ENCODE results near the gene RELN.

The RELN gene

GRCh38 chr7:103613655-103614642 lies 375.5 kb downstream of the RELN start:
- peak; percentile 29 for DNase-seq

GRCh38 chr7:103609778-103610177 lies 379.7 kb downstream of the RELN start:
- DNase-seq, result no peak

GRCh38 chr7:103605640-103606039 lies 383.8 kb downstream of the RELN start:
- DNase-seq, result no peak

GRCh38 chr7:103598326-103598905 lies 391.0 kb downstream of the RELN start:
- no peak for DNase-seq

GRCh38 chr7:103597606-103598005 lies 391.9 kb downstream of the RELN start:
- DNase-seq, result no peak

- no peak for DNase-seq
Observed at GRCh38 chr7:103594186-103594585, 395.3 kb downstream of the RELN start.

GRCh38 chr7:103593691-103594090 lies 395.8 kb downstream of the RELN start:
- DNase-seq, result no peak

- DNase-seq, result no peak
Observed at GRCh38 chr7:103592844-103593243, 396.6 kb downstream of the RELN start.

- no peak for DNase-seq
Observed at GRCh38 chr7:103592187-103592586, 397.3 kb downstream of the RELN start.

- DNase-seq, result no peak
Observed at GRCh38 chr7:103580031-103580430, 409.4 kb downstream of the RELN start.

- no peak for DNase-seq
Observed at GRCh38 chr7:103577059-103577458, 412.4 kb downstream of the RELN start.

- DNase-seq, result no peak
Observed at GRCh38 chr7:103576641-103577040, 412.8 kb downstream of the RELN start.

- no peak for DNase-seq
Observed at GRCh38 chr7:103574576-103574975, 414.9 kb downstream of the RELN start.

GRCh38 chr7:103573479-103574058 lies 415.9 kb downstream of the RELN start:
- DNase-seq, result peak; percentile 38

- DNase-seq, result no peak
Observed at GRCh38 chr7:103571586-103571985, 417.9 kb downstream of the RELN start.

- no peak for DNase-seq
Observed at GRCh38 chr7:103569621-103570305, 419.7 kb downstream of the RELN start.

- no peak for DNase-seq
Observed at GRCh38 chr7:103564416-103564815, 425.0 kb downstream of the RELN start.

GRCh38 chr7:103560136-103560535 lies 429.3 kb downstream of the RELN start:
- DNase-seq, result no peak

- DNase-seq, result no peak
Observed at GRCh38 chr7:103551016-103551415, 438.4 kb downstream of the RELN start.

GRCh38 chr7:103549786-103550185 lies 439.7 kb downstream of the RELN start:
- DNase-seq, result no peak

GRCh38 chr7:103547451-103548284 lies 441.8 kb downstream of the RELN start:
- DNase-seq, result no peak

GRCh38 chr7:103542470-103542869 lies 447.0 kb downstream of the RELN start:
- DNase-seq, result no peak

Measured in fibroblast of skin of right quadriceps (primary cell).